ENCODE data around the gene CLEC2D. TPM values are rescaled to one million over a fixed set of nuclear protein-coding genes. Genes with fewer than 3 reads are reported as not detected.

Gene CLEC2D
- total and polyA plus RNA-seq, 5 donors from 2014 or later, result 219 to 312 (median 230) TPM

DNA sequence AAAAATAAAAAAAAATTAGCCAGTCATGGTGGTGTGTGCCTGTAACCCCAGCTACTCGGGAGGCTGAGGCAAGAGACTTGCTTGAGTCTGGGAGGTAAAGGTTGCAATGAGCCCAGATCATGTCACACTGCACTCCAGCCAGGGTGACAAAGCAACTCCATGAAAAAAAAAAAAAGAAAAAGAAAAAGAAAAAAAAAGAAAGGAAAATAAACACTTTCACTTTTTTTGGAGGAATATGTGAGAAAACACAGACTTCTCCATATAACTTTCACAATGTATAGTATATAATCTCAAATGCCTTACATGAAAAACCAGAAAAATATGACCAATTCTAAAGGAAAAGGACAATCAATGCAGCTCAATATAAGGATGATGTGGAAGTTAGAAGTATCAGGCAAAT is 54.5 kb downstream of the CLEC2D start:
- Histone ChIP-seq H3K36me3 (ENCODE audit: control insufficient read depth, insufficient read depth, low read length) (no peaks in the 10 kb centered on the region), H3K4me3 (ENCODE audit: low read depth, low read length) (no peak overlapping the region), H3K9me3 (ENCODE audit: control insufficient read depth in 2 of 2, low read length in 2 of 2) (no peaks in the 10 kb centered on the region), H3K27ac (ENCODE audit: insufficient read depth, low read length, poor library complexity, severe bottlenecking) (no peak overlapping the region), H3K4me1 (ENCODE audit: control insufficient read depth, insufficient read depth, low read length, poor library complexity, severe bottlenecking) (no peaks in the 10 kb centered on the region), H3K27me3 (ENCODE audit: control insufficient read depth, insufficient read depth, low read length) (peaks cover 11% of the 10 kb centered on the region)
- ATAC-seq (ENCODE audit: low read depth in 2 of 2) (no peak), DNase-seq (no peak)
- Mint-ChIP-seq H3K27ac (no peak overlapping the region), H3K4me1 (peaks cover 0 to 7% (median 1%) of the 10 kb centered on the region in 4 donors), H3K36me3 (no peaks in the 10 kb centered on the region), H3K9me3 (no peaks in the 10 kb centered on the region), H3K27me3 (peaks cover 40% of the 10 kb centered on the region), H3K4me3 (no peak overlapping the region)

DNA sequence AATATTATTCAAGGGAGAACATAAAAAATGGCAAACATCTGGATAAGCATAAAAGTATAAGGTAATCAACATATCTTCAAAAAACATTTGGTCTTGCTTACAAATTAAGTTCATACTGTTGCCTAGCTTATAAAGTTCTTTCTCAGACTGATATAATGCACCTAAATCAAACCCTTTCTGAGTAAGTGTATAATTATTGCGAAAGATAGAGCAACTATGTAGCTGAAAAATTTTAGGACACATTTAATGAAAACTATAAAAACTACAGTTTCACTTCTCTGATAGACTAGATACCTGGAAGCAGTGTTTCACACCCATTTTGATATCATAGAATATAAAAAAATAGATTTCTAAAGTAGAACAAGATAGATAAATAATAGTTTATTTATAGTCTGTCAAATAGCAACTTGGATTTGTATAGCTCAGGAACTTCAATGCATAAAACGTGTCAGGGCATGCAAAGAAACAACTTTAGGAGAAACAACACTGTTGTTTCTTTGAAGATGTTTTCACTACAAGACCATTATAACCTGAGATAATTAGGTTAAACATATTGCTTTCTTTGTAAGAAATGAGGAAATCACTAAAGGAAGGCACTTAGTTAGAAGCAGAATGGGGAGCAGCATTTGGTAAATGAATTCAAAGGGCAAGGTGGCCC is 55.8 kb downstream of the CLEC2D start:
- Mint-ChIP-seq H3K36me3 (no peaks in the 10 kb centered on the region), H3K4me1 (peaks cover 0 to 6% (median 1%) of the 10 kb centered on the region in 4 donors), H3K27me3 (peaks cover 38% of the 10 kb centered on the region), H3K4me3 (no peak overlapping the region), H3K9me3 (no peaks in the 10 kb centered on the region), H3K27ac (no peak overlapping the region)
- no peaks in the 10 kb centered on the region for H3K36me3 ChIP-seq (ENCODE audit: control insufficient read depth, insufficient read depth, low read length)
- no peak overlapping the region for H3K27ac ChIP-seq (ENCODE audit: insufficient read depth, low read length, poor library complexity, severe bottlenecking)
- peaks cover 11% of the 10 kb centered on the region for H3K27me3 ChIP-seq (ENCODE audit: control insufficient read depth, insufficient read depth, low read length)
- no peak overlapping the region for H3K4me3 ChIP-seq (ENCODE audit: low read depth, low read length)
- DNase-seq, result no peak
- no peaks in the 10 kb centered on the region for H3K9me3 ChIP-seq (ENCODE audit: control insufficient read depth in 2 of 2, low read length in 2 of 2)
- ATAC-seq (ENCODE audit: low read depth in 2 of 2), result no peak
- H3K4me1 ChIP-seq (ENCODE audit: control insufficient read depth, insufficient read depth, low read length, poor library complexity, severe bottlenecking), result no peaks in the 10 kb centered on the region

DNA sequence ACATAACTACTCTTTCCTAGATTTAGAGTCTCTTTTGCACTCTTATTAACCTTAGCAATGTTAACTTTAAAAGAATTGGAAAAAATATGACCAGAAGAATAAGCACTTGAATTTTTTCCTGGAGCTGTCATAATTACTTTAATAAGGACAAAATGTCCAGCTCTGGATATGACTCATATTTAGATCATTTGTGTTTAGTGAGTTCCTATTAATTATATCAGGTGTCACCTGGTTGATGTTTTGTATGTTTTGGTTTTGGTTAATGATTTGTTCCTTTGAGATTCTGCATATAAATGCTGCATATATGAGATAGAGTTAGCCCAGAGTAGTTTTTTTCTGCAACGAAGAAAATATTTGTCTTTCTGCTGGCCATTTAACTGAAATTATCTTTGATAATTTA is 58.3 kb downstream of the CLEC2D start:
- Histone ChIP-seq H3K27ac (ENCODE audit: insufficient read depth, low read length, poor library complexity, severe bottlenecking) (no peak overlapping the region), H3K36me3 (ENCODE audit: control insufficient read depth, insufficient read depth, low read length) (no peaks in the 10 kb centered on the region), H3K4me3 (ENCODE audit: low read depth, low read length) (no peak overlapping the region), H3K9me3 (ENCODE audit: control insufficient read depth in 2 of 2, low read length in 2 of 2) (no peaks in the 10 kb centered on the region), H3K27me3 (ENCODE audit: control insufficient read depth, insufficient read depth, low read length) (peaks cover 5% of the 10 kb centered on the region), H3K4me1 (ENCODE audit: control insufficient read depth, insufficient read depth, low read length, poor library complexity, severe bottlenecking) (peaks cover under 1% of the 10 kb centered on the region)
- Mint-ChIP-seq H3K36me3 (no peaks in the 10 kb centered on the region), H3K4me1 (peaks cover 5 to 13% (median 6%) of the 10 kb centered on the region in 4 donors), H3K9me3 (no peaks in the 10 kb centered on the region), H3K27me3 (peaks cover 30% of the 10 kb centered on the region), H3K4me3 (no peak overlapping the region), H3K27ac (no peak overlapping the region)
- no peak for ATAC-seq (ENCODE audit: low read depth in 2 of 2)
- no peak for DNase-seq

DNA sequence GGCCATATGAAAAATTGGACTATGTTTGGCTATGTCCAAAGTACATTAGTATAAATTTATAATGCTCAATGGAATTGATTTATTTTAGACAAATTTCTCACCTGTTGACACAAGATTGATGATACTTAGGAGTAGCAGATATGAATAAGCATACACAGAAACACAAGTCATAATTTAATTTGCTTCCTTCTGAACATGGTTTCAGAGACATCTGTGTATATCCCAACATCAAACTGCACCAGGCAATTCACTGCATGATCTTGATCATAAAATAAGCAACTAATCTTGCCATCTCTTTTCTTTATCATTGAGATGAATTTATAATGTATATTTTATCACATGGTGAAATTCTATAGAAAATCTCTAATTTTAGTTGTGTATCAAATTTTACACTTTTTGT is 59.6 kb downstream of the CLEC2D start:
- Mint-ChIP-seq H3K4me3 (no peak overlapping the region), H3K36me3 (no peaks in the 10 kb centered on the region), H3K27ac (no peak overlapping the region), H3K27me3 (peaks cover 27% of the 10 kb centered on the region), H3K9me3 (no peaks in the 10 kb centered on the region), H3K4me1 (peaks cover 7 to 18% (median 13%) of the 10 kb centered on the region in 4 donors)
- H3K36me3 ChIP-seq (ENCODE audit: control insufficient read depth, insufficient read depth, low read length), result no peaks in the 10 kb centered on the region
- no peak overlapping the region for H3K27ac ChIP-seq (ENCODE audit: insufficient read depth, low read length, poor library complexity, severe bottlenecking)
- H3K4me3 ChIP-seq (ENCODE audit: low read depth, low read length), result no peak overlapping the region
- no peaks in the 10 kb centered on the region for H3K27me3 ChIP-seq (ENCODE audit: control insufficient read depth, insufficient read depth, low read length)
- no peaks in the 10 kb centered on the region for H3K9me3 ChIP-seq (ENCODE audit: control insufficient read depth in 2 of 2, low read length in 2 of 2)
- DNase-seq (no peak), ATAC-seq (ENCODE audit: low read depth in 2 of 2) (no peak)
- H3K4me1 ChIP-seq (ENCODE audit: control insufficient read depth, insufficient read depth, low read length, poor library complexity, severe bottlenecking), result peaks cover 5% of the 10 kb centered on the region

DNA sequence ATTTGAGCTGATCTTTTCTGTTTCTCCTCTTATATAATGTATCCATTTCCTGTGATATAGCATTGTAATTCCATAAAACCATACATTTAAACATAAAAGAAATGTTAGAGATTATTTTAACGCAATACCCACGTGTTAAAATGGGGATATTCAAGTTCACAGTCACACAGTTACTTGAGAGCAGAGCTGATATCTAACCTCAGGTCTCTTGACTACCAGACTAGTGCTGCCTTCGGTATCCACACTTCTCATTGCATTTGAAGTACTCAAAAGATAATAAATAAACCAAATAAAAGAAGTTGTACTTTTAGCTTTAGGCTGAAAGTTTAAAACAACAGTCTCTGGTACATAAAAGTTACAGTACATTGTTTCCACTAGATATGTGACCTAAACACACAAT is 60.5 kb downstream of the CLEC2D start:
- peaks cover 7 to 18% (median 13%) of the 10 kb centered on the region in 4 donors for H3K4me1 Mint-ChIP-seq
- no peak overlapping the region for H3K27ac Mint-ChIP-seq
- peaks cover 21% of the 10 kb centered on the region for H3K27me3 Mint-ChIP-seq
- Histone ChIP-seq H3K4me1 (ENCODE audit: control insufficient read depth, insufficient read depth, low read length, poor library complexity, severe bottlenecking) (peaks cover 5% of the 10 kb centered on the region), H3K4me3 (ENCODE audit: low read depth, low read length) (no peak overlapping the region), H3K9me3 (ENCODE audit: control insufficient read depth in 2 of 2, low read length in 2 of 2) (no peaks in the 10 kb centered on the region), H3K27ac (ENCODE audit: insufficient read depth, low read length, poor library complexity, severe bottlenecking) (no peak overlapping the region), H3K27me3 (ENCODE audit: control insufficient read depth, insufficient read depth, low read length) (no peaks in the 10 kb centered on the region), H3K36me3 (ENCODE audit: control insufficient read depth, insufficient read depth, low read length) (no peaks in the 10 kb centered on the region)
- no peaks in the 10 kb centered on the region for H3K9me3 Mint-ChIP-seq
- ATAC-seq (ENCODE audit: low read depth in 2 of 2) (no peak), DNase-seq (no peak)
- H3K36me3 Mint-ChIP-seq, result no peaks in the 10 kb centered on the region
- no peak overlapping the region for H3K4me3 Mint-ChIP-seq

DNA sequence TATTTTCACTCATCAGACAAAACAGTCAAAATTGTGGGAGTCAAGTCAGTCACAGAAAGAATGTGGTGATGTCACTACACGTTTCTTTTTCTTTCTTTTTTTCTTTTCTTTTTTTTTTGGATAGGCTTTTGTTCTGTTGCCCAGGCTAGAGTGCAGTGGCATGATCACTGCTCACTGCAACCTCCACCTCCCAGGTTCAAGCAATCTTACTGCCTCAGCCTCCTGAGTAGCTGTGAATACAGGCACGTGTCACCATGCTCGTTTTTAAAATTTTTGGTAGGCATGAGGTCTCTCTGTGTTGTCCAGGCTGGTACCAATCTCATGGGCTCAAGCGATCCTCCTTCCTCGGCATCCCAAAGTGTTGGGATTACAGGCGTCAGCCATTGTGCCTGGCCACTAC is 61.1 kb downstream of the CLEC2D start:
- Mint-ChIP-seq H3K27me3 (peaks cover 21% of the 10 kb centered on the region), H3K9me3 (no peaks in the 10 kb centered on the region), H3K36me3 (no peaks in the 10 kb centered on the region), H3K4me1 (peaks cover 7 to 18% (median 13%) of the 10 kb centered on the region in 4 donors), H3K4me3 (no peak overlapping the region), H3K27ac (peak overlapping the region in 1 of 3 donors; percentile 52)
- H3K9me3 ChIP-seq (ENCODE audit: control insufficient read depth in 2 of 2, low read length in 2 of 2), result no peaks in the 10 kb centered on the region
- no peaks in the 10 kb centered on the region for H3K27me3 ChIP-seq (ENCODE audit: control insufficient read depth, insufficient read depth, low read length)
- no peak for ATAC-seq (ENCODE audit: low read depth in 2 of 2)
- no peaks in the 10 kb centered on the region for H3K36me3 ChIP-seq (ENCODE audit: control insufficient read depth, insufficient read depth, low read length)
- peaks cover 5% of the 10 kb centered on the region for H3K4me1 ChIP-seq (ENCODE audit: control insufficient read depth, insufficient read depth, low read length, poor library complexity, severe bottlenecking)
- no peak overlapping the region for H3K4me3 ChIP-seq (ENCODE audit: low read depth, low read length)
- no peak overlapping the region for H3K27ac ChIP-seq (ENCODE audit: insufficient read depth, low read length, poor library complexity, severe bottlenecking)
- DNase-seq, result no peak

DNA sequence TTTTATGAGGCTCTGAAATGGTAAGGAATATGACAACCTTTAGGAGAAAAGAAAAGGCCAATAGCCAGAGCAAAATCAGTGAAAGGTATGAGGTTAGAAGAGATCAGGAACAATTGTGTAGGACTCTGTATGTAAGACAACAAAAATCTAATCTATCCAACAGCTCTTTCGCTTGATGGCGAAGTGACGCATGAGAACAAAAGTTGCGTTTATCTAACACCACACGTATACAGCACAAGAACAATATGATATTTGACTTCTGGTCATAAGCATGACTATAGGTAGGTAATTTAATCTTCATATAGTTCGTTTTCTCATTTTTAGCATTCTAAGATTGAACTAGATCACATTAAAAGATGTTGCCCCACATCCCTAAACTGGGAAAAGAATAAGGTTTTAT is 61.9 kb downstream of the CLEC2D start:
- no peaks in the 10 kb centered on the region for H3K36me3 Mint-ChIP-seq
- DNase-seq, result no peak
- no peak overlapping the region for H3K27ac Mint-ChIP-seq
- no peaks in the 10 kb centered on the region for H3K9me3 Mint-ChIP-seq
- peaks cover 5% of the 10 kb centered on the region for H3K4me1 ChIP-seq (ENCODE audit: control insufficient read depth, insufficient read depth, low read length, poor library complexity, severe bottlenecking)
- ATAC-seq (ENCODE audit: low read depth in 2 of 2), result no peak
- peaks cover 7 to 21% (median 14%) of the 10 kb centered on the region in 4 donors for H3K4me1 Mint-ChIP-seq
- H3K36me3 ChIP-seq (ENCODE audit: control insufficient read depth, insufficient read depth, low read length), result no peaks in the 10 kb centered on the region
- no peaks in the 10 kb centered on the region for H3K9me3 ChIP-seq (ENCODE audit: control insufficient read depth in 2 of 2, low read length in 2 of 2)
- no peaks in the 10 kb centered on the region for H3K27me3 ChIP-seq (ENCODE audit: control insufficient read depth, insufficient read depth, low read length)
- H3K27me3 Mint-ChIP-seq, result peaks cover 21% of the 10 kb centered on the region
- H3K4me3 ChIP-seq (ENCODE audit: low read depth, low read length), result no peak overlapping the region
- H3K4me3 Mint-ChIP-seq, result no peak overlapping the region
- H3K27ac ChIP-seq (ENCODE audit: insufficient read depth, low read length, poor library complexity, severe bottlenecking), result no peak overlapping the region

DNA sequence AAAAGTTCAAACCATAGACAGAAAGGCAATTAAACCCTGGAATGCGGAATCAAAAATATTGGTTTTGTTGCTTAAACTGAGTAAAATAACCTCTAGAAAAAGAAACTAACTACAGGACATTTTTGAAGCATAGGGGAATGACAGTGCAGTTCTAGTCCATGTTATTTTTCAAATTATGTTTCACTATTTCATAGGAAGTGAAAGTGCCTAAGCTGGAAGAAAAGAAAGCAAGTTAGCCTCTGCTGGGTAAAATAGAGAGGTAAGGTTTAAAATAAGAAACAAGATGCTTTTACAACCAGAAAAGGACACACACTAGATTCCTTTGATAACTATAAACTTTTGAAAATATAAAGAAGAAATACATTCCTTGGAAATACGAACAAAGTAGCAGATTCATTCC is 62.3 kb downstream of the CLEC2D start:
- Mint-ChIP-seq H3K4me3 (no peak overlapping the region), H3K9me3 (no peaks in the 10 kb centered on the region), H3K36me3 (no peaks in the 10 kb centered on the region), H3K27me3 (peaks cover 21% of the 10 kb centered on the region), H3K4me1 (peaks cover 9 to 25% (median 18%) of the 10 kb centered on the region in 4 donors), H3K27ac (no peak overlapping the region)
- ATAC-seq (ENCODE audit: low read depth in 2 of 2) (no peak), DNase-seq (peak in 1 of 3 donors; percentile 55)
- Histone ChIP-seq H3K27ac (ENCODE audit: insufficient read depth, low read length, poor library complexity, severe bottlenecking) (no peak overlapping the region), H3K36me3 (ENCODE audit: control insufficient read depth, insufficient read depth, low read length) (no peaks in the 10 kb centered on the region), H3K27me3 (ENCODE audit: control insufficient read depth, insufficient read depth, low read length) (no peaks in the 10 kb centered on the region), H3K4me3 (ENCODE audit: low read depth, low read length) (no peak overlapping the region), H3K9me3 (ENCODE audit: control insufficient read depth in 2 of 2, low read length in 2 of 2) (no peaks in the 10 kb centered on the region), H3K4me1 (ENCODE audit: control insufficient read depth, insufficient read depth, low read length, poor library complexity, severe bottlenecking) (peaks cover 6% of the 10 kb centered on the region)

All from CD4-positive, CD25-positive, alpha-beta regulatory T cell (primary cell).